ENCODE data around the gene ASCL5.

DNA sequence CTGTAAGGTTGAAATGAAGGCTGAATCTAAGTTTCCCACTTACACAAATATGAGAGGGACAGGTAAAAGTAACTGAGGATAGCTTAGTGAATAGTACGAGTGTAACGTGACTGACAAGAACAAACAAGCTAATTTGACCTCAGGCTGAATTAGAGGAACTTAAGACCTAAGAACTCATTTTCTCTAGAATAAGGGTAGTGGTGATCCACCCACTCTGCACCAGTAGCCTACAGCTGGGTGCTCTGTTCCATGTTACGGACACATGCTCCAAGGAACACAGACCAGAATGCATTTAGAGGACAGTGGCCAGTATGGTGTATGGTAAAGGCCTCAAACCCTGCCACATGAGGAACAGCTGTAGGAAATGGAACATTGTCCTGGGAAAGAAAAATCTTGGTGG, 42.2 kb upstream of the ASCL5 start:
- TF ChIP-seq MAX (IDR thresholded peaks at IDR 0.05) (no peak), NFIC (IDR thresholded peaks at IDR 0.05) (no peak), EP300 (IDR thresholded peaks at IDR 0.05; ENCODE audit: borderline replicate concordance) (no peak)
